ENCODE measurements around the gene IGFBP3.

Gene IGFBP3

GRCh38 chr7:45939574-45939973 lies 18.5 kb upstream of the IGFBP3 start:
- no peak for TF ChIP-seq POLR2AphosphoS5 (IDR thresholded peaks at IDR 0.05; ENCODE audit: low read depth, low read length)
- no peak for TF ChIP-seq TAF1 (IDR thresholded peaks at IDR 0.05; ENCODE audit: borderline replicate concordance, low read depth, low read length)
- TF ChIP-seq POLR2A (IDR thresholded peaks at IDR 0.05; ENCODE audit: low read depth, low read length): no peak
- DNase-seq (ENCODE audit: insufficient read length): no peak
- FAIRE-seq: no peak

- DNase-seq (ENCODE audit: insufficient read length): no peak
- TF ChIP-seq POLR2A (IDR thresholded peaks at IDR 0.05; ENCODE audit: low read depth, low read length) (no peak), POLR2AphosphoS5 (IDR thresholded peaks at IDR 0.05; ENCODE audit: low read depth, low read length) (no peak), TAF1 (IDR thresholded peaks at IDR 0.05; ENCODE audit: borderline replicate concordance, low read depth, low read length) (no peak)
- no peak for FAIRE-seq
These were observed 17.7 kb upstream of the IGFBP3 start for GRCh38 chr7:45938626-45939302.

- DNase-seq (ENCODE audit: insufficient read length) (no peak), FAIRE-seq (no peak)
- TF ChIP-seq TAF1 (IDR thresholded peaks at IDR 0.05; ENCODE audit: borderline replicate concordance, low read depth, low read length) (no peak), POLR2A (IDR thresholded peaks at IDR 0.05; ENCODE audit: low read depth, low read length) (no peak), POLR2AphosphoS5 (IDR thresholded peaks at IDR 0.05; ENCODE audit: low read depth, low read length) (no peak)
These were observed 16.8 kb upstream of the IGFBP3 start for GRCh38 chr7:45937862-45938261.

- FAIRE-seq: no peak
- TF ChIP-seq POLR2A (IDR thresholded peaks at IDR 0.05; ENCODE audit: low read depth, low read length): no peak
- DNase-seq (ENCODE audit: insufficient read length): no peak
These were observed 16.2 kb upstream of the IGFBP3 start for GRCh38 chr7:45937301-45937700.

- no peak for TF ChIP-seq POLR2A (IDR thresholded peaks at IDR 0.05; ENCODE audit: low read depth, low read length)
- DNase-seq (ENCODE audit: insufficient read length) (no peak), FAIRE-seq (no peak)
These were observed 9.9 kb upstream of the IGFBP3 start for GRCh38 chr7:45930967-45931366.

- TF ChIP-seq POLR2AphosphoS5 (IDR thresholded peaks at IDR 0.05; ENCODE audit: low read depth, low read length) (no peak), POLR2A (IDR thresholded peaks at IDR 0.05; ENCODE audit: low read depth, low read length) (no peak), TAF1 (IDR thresholded peaks at IDR 0.05; ENCODE audit: borderline replicate concordance, low read depth, low read length) (no peak)
- FAIRE-seq (no peak), DNase-seq (ENCODE audit: insufficient read length) (no peak)
These were observed 6.6 kb upstream of the IGFBP3 start for GRCh38 chr7:45927721-45928120.

GRCh38 chr7:45924283-45924682 lies 3.2 kb upstream of the IGFBP3 start:
- no peak for DNase-seq (ENCODE audit: insufficient read length)
- FAIRE-seq: no peak

GRCh38 chr7:45923818-45924217 lies 2.7 kb upstream of the IGFBP3 start:
- DNase-seq (ENCODE audit: insufficient read length) (no peak), FAIRE-seq (no peak)
- no peak for TF ChIP-seq TAF1 (IDR thresholded peaks at IDR 0.05; ENCODE audit: borderline replicate concordance, low read depth, low read length)

More at GRCh38 chr7:45924283-45924682, 3.2 kb upstream of the IGFBP3 start:
- no peak for TF ChIP-seq TAF1 (IDR thresholded peaks at IDR 0.05; ENCODE audit: borderline replicate concordance, low read depth, low read length)
- TF ChIP-seq POLR2A (IDR thresholded peaks at IDR 0.05; ENCODE audit: low read depth, low read length): no peak

- FAIRE-seq (no peak), DNase-seq (ENCODE audit: insufficient read length) (no peak)
- TF ChIP-seq POLR2AphosphoS5 (IDR thresholded peaks at IDR 0.05; ENCODE audit: low read depth, low read length) (no peak), POLR2A (IDR thresholded peaks at IDR 0.05; ENCODE audit: low read depth, low read length) (no peak), TAF1 (IDR thresholded peaks at IDR 0.05; ENCODE audit: borderline replicate concordance, low read depth, low read length) (no peak)
These were observed 2.2 kb upstream of the IGFBP3 start for GRCh38 chr7:45923290-45923689.

- DNase-seq (ENCODE audit: insufficient read length) (no peak), FAIRE-seq (no peak)
- TF ChIP-seq POLR2AphosphoS5 (IDR thresholded peaks at IDR 0.05; ENCODE audit: low read depth, low read length): no peak
These were observed 1.7 kb upstream of the IGFBP3 start for GRCh38 chr7:45922810-45923209.

- no peak for DNase-seq (ENCODE audit: insufficient read length)
These were observed 837 bp upstream of the IGFBP3 start for GRCh38 chr7:45921699-45922519.

GRCh38 chr7:45921381-45921698 lies 268 bp upstream of the IGFBP3 start:
- TF ChIP-seq TAF1 (IDR thresholded peaks at IDR 0.05; ENCODE audit: borderline replicate concordance, low read depth, low read length) (no peak), POLR2A (IDR thresholded peaks at IDR 0.05; ENCODE audit: low read depth, low read length) (no peak), POLR2AphosphoS5 (IDR thresholded peaks at IDR 0.05; ENCODE audit: low read depth, low read length) (no peak)
- FAIRE-seq (no peak), DNase-seq (ENCODE audit: insufficient read length) (no peak)

More at GRCh38 chr7:45921699-45922519, 837 bp upstream of the IGFBP3 start:
- FAIRE-seq: peak; percentile 46
- no peak for TF ChIP-seq POLR2AphosphoS5 (IDR thresholded peaks at IDR 0.05; ENCODE audit: low read depth, low read length)

- FAIRE-seq (no peak), DNase-seq (ENCODE audit: insufficient read length) (no peak)
- no peak for TF ChIP-seq TAF1 (IDR thresholded peaks at IDR 0.05; ENCODE audit: borderline replicate concordance, low read depth, low read length)
- TF ChIP-seq POLR2A (IDR thresholded peaks at IDR 0.05; ENCODE audit: low read depth, low read length): no peak
- no peak for TF ChIP-seq POLR2AphosphoS5 (IDR thresholded peaks at IDR 0.05; ENCODE audit: low read depth, low read length)
These were observed 1.0 kb downstream of the IGFBP3 start for GRCh38 chr7:45919993-45920459.
